C4-2B (cell line): ENCODE results near the gene PLIN4.

ENCODE experiments used
- CTCF ChIP-seq: fragments of 450-650 bp; conservative IDR thresholded peaks from 2 replicates; pipeline ENCODE4 v1.5.1; 2017; ENCODE audit warnings: mild to moderate bottlenecking
- ZFX ChIP-seq: fragments of 450-650 bp; IDR thresholded peaks from 2 replicates; pipeline ENCODE4 v1.6.1; 2017

GRCh38 chr19:4519172-4519496, 848 bp upstream of the PLIN4 start:
- TF ChIP-seq CTCF = no peak
- TF ChIP-seq ZFX = no peak
